ENCODE results near the gene DOCK3. TPM values are rescaled to one million over a fixed set of nuclear protein-coding genes. Genes with fewer than 3 reads are reported as not detected.
"Not testable (repeated sequence)": the region's sequence is repeated elsewhere in the genome, so short reads cannot be mapped to it uniquely, and the experiment has no call there.

The DOCK3 gene
- polyA plus RNA-seq, 1 donor from 2014 or later, result 15.6 TPM

- no peak for TF ChIP-seq POLR2AphosphoS5 (IDR thresholded peaks at IDR 0.05)
- TF ChIP-seq EP300 (conservative IDR thresholded peaks at IDR 0.05; ENCODE audit: poor library complexity, severe bottlenecking), result no peak
- no peak for TF ChIP-seq EZH2 (IDR thresholded peaks at IDR 0.05; ENCODE audit: borderline replicate concordance, insufficient read depth, low read length, poor library complexity, severe bottlenecking)
- no peak for TF ChIP-seq CTCF (IDR thresholded peaks at IDR 0.05; ENCODE audit: poor library complexity, severe bottlenecking)
- Histone ChIP-seq H3K36me3 (ENCODE audit: insufficient read depth, low read length) (no peaks in the 10 kb centered on the region), H3K79me2 (replicated peaks; ENCODE audit: insufficient read depth, low read length) (no peaks in the 10 kb centered on the region), H3K9ac (ENCODE audit: low read length) (no peak overlapping the region), H3K27me3 (ENCODE audit: insufficient read depth, low read depth, low read length) (no peaks in the 10 kb centered on the region), H3K4me2 (ENCODE audit: low read length) (no peak overlapping the region), H3K27ac (ENCODE audit: low read length) (no peak overlapping the region), H2AFZ (ENCODE audit: low read depth, low read length) (no peak overlapping the region), H3K9me3 (ENCODE audit: low read length) (no peaks in the 10 kb centered on the region), H3F3A (ENCODE audit: insufficient read depth, low read length, poor library complexity, severe bottlenecking) (no peaks in the 10 kb centered on the region), H3K4me3 (ENCODE audit: low read length) (no peak overlapping the region), H4K20me1 (ENCODE audit: insufficient read depth) (no peaks in the 10 kb centered on the region), H3K9me2 (ENCODE audit: insufficient read depth, low read length) (no peaks in the 10 kb centered on the region)
These were observed 448.8 kb downstream of the DOCK3 start for GRCh38 chr3:51123531-51123930.

DNA sequence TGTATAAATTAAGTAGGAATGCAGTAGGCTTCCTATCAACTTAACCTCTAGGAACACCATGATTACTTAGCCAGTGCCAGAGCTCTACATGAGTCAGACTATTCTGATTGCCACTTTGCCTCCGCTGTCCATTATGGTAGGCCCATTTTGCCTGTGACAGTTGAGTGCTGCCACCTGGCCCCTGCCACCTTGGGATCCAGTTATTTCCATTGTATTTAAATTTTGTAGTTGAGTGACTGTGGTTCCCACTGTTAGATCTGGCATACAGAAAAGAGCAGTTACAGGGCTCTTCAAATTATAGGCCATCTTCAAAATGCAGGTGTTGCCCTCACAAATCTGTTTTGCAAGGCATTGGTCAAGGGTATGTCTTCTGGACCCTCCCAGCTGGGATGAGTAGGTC lies 456.9 kb downstream of the DOCK3 start:
- not testable (repeated sequence) for H3K27me3 ChIP-seq (ENCODE audit: insufficient read depth, low read depth, low read length); H3K79me2 ChIP-seq (replicated peaks; ENCODE audit: insufficient read depth, low read length); H3K36me3 ChIP-seq (ENCODE audit: insufficient read depth, low read length); H4K20me1 ChIP-seq (ENCODE audit: insufficient read depth); H3K4me3 ChIP-seq (ENCODE audit: low read length); H3K9me3 ChIP-seq (ENCODE audit: low read length); H3K9ac ChIP-seq (ENCODE audit: low read length); H3K9me2 ChIP-seq (ENCODE audit: insufficient read depth, low read length); H2AFZ ChIP-seq (ENCODE audit: low read depth, low read length); H3K27ac ChIP-seq (ENCODE audit: low read length); H3K4me2 ChIP-seq (ENCODE audit: low read length); H3F3A ChIP-seq (ENCODE audit: insufficient read depth, low read length, poor library complexity, severe bottlenecking)

DNA sequence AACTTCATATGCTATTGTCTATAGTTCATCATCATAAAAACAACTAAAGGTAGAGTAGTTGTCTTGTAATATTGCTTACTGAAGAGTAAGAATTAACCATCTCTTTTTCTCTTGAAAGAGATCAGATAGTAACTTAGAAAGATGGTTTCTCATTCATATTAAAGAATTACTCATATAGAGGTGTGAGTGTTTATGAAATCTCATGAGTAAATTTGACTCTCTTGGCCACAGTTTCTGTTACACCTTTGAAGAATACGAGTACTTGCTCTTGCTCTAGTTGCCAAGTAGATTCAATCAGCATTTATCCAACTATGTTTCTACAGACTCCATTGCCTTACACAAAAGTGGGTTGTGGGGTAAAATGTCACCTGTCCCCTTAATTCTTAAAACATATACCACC lies 463.0 kb downstream of the DOCK3 start:
- H3K79me2 ChIP-seq (replicated peaks; ENCODE audit: insufficient read depth, low read length), result no peaks in the 10 kb centered on the region
- H3K36me3 ChIP-seq (ENCODE audit: insufficient read depth, low read length), result peaks cover 5% of the 10 kb centered on the region
- no peaks in the 10 kb centered on the region for H3K9me3 ChIP-seq (ENCODE audit: low read length)
- H3K9ac ChIP-seq (ENCODE audit: low read length), result no peak overlapping the region
- H4K20me1 ChIP-seq (ENCODE audit: insufficient read depth), result no peaks in the 10 kb centered on the region
- no peak overlapping the region for H3K27ac ChIP-seq (ENCODE audit: low read length)
- no peak overlapping the region for H2AFZ ChIP-seq (ENCODE audit: low read depth, low read length)
- H3K27me3 ChIP-seq (ENCODE audit: insufficient read depth, low read depth, low read length), result no peaks in the 10 kb centered on the region
- no peak overlapping the region for H3K4me3 ChIP-seq (ENCODE audit: low read length)
- H3K4me2 ChIP-seq (ENCODE audit: low read length), result no peak overlapping the region
- TF ChIP-seq SMC3 (conservative IDR thresholded peaks at IDR 0.05; ENCODE audit: poor library complexity) (no peak), EP300 (conservative IDR thresholded peaks at IDR 0.05; ENCODE audit: poor library complexity, severe bottlenecking) (no peak), EZH2 (IDR thresholded peaks at IDR 0.05; ENCODE audit: borderline replicate concordance, insufficient read depth, low read length, poor library complexity, severe bottlenecking) (no peak), RAD21 (conservative IDR thresholded peaks at IDR 0.05) (no peak), TAF1 (IDR thresholded peaks at IDR 0.05; ENCODE audit: low read depth) (no peak), CTCF (IDR thresholded peaks at IDR 0.05; ENCODE audit: poor library complexity, severe bottlenecking) (no peak), POLR2AphosphoS5 (IDR thresholded peaks at IDR 0.05) (no peak), MXI1 (conservative IDR thresholded peaks at IDR 0.05; ENCODE audit: poor library complexity, severe bottlenecking) (no peak)
- TF ChIP-seq, protein P1, sequence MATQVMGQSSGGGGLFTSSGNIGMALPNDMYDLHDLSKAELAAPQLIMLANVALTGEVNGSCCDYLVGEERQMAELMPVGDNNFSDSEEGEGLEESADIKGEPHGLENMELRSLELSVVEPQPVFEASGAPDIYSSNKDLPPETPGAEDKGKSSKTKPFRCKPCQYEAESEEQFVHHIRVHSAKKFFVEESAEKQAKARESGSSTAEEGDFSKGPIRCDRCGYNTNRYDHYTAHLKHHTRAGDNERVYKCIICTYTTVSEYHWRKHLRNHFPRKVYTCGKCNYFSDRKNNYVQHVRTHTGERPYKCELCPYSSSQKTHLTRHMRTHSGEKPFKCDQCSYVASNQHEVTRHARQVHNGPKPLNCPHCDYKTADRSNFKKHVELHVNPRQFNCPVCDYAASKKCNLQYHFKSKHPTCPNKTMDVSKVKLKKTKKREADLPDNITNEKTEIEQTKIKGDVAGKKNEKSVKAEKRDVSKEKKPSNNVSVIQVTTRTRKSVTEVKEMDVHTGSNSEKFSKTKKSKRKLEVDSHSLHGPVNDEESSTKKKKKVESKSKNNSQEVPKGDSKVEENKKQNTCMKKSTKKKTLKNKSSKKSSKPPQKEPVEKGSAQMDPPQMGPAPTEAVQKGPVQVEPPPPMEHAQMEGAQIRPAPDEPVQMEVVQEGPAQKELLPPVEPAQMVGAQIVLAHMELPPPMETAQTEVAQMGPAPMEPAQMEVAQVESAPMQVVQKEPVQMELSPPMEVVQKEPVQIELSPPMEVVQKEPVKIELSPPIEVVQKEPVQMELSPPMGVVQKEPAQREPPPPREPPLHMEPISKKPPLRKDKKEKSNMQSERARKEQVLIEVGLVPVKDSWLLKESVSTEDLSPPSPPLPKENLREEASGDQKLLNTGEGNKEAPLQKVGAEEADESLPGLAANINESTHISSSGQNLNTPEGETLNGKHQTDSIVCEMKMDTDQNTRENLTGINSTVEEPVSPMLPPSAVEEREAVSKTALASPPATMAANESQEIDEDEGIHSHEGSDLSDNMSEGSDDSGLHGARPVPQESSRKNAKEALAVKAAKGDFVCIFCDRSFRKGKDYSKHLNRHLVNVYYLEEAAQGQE (IDR thresholded peaks at IDR 0.05; ENCODE audit: borderline replicate concordance), result no peak
- H3F3A ChIP-seq (ENCODE audit: insufficient read depth, low read length, poor library complexity, severe bottlenecking), result no peaks in the 10 kb centered on the region
- H3K9me2 ChIP-seq (ENCODE audit: insufficient read depth, low read length), result no peaks in the 10 kb centered on the region

All from neural cell (in vitro differentiated cells).